Stimulated activated CD8-positive, alpha-beta memory T cell treated with anti-CD3 and anti-CD28 coated beads, Interleukin-12 subunit alpha, Interleukin-12 subunit beta, amount 100 ng/mL, for 4 hours (primary cell): Measurements from ENCODE around the gene ARHGEF1.
"Not testable (repeated sequence)": the region's sequence is repeated elsewhere in the genome, so short reads cannot be mapped to it uniquely, and the experiment has no call there.

Experiments used
- DNase-seq: peaks from one replicate; pipeline ENCODE4 v3.0.0-alpha.2; 2020; ENCODE audit warnings: low read depth

ARHGEF1 gene

GRCh38 chr19:41862445-41862986, 20.5 kb upstream of the ARHGEF1 start:
- DNase-seq: no peak

- no peak for DNase-seq
Measured at GRCh38 chr19:41863209-41863931, 19.6 kb upstream of the ARHGEF1 start.

GRCh38 chr19:41864374-41864773, 18.6 kb upstream of the ARHGEF1 start:
- DNase-seq: no peak

GRCh38 chr19:41866284-41866683, 16.7 kb upstream of the ARHGEF1 start:
- DNase-seq: no peak

- DNase-seq: no peak
Measured at GRCh38 chr19:41868120-41868988, 14.6 kb upstream of the ARHGEF1 start.

- no peak for DNase-seq
Measured at GRCh38 chr19:41868989-41869300, 14.0 kb upstream of the ARHGEF1 start.

DNA sequence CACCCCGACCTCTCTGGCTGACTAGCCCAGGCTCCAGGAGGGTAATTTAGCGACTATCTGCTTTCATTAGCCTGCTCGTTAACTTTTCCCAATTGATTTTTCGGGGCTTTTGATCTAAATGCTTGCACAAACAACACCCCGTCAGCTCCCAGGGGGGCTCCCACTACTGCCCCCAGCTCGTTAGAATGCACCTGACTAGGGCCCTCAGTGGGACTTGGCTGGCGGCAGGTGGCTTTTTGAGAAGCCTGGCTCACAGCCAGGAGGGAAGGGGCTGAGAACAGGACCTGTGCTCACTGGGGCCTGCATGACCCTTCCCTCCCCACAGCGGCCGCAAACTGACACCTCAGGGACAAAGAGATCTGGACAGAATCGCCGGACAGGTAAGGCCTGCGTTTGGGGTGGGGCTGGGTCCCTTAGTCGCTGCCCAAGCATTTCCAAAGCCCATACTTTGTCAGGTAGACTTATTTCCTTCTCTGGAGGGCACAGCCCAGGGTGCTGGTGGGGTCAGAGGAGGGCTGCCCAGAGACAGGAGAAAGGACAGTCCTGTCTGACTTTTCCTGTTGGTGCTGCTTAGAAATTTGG, 13.5 kb upstream of the ARHGEF1 start:
- DNase-seq: no peak

GRCh38 chr19:41870401-41870873, 12.5 kb upstream of the ARHGEF1 start:
- no peak for DNase-seq

- no peak for DNase-seq
Measured at GRCh38 chr19:41871573-41872383, 11.2 kb upstream of the ARHGEF1 start.

DNA sequence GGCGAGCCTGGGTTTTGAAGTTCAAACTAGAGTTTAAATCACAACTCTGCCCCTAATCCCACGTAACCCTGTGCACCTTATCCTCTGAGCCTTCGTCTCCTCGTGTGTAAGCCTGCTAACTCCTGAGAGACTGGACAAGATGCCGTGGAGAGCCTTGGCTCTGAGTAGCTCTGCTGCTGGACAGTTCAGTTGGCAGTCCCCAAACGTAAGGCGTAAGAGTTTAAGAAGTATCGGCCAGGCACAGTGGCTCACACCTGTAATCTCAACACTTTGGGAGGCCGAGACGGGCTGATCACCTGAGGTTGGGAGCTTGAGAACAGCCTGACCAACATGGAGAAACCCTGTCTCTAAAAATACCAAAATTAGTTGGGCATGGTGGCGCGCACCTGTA, 10.6 kb upstream of the ARHGEF1 start:
- DNase-seq: no peak

GRCh38 chr19:41872775-41873647, 10.0 kb upstream of the ARHGEF1 start:
- no peak for DNase-seq

- not testable (repeated sequence) for DNase-seq
Measured at GRCh38 chr19:41875973-41876372, 7.0 kb upstream of the ARHGEF1 start.

- no peak for DNase-seq
Measured at GRCh38 chr19:41876847-41877832, 5.8 kb upstream of the ARHGEF1 start, which contains the start of gene CD79A. Gene CD79A, plus strand, starts transcription at chr19:41877279. Its CDS starts 26 bp downstream, at chr19:41877305.

DNA sequence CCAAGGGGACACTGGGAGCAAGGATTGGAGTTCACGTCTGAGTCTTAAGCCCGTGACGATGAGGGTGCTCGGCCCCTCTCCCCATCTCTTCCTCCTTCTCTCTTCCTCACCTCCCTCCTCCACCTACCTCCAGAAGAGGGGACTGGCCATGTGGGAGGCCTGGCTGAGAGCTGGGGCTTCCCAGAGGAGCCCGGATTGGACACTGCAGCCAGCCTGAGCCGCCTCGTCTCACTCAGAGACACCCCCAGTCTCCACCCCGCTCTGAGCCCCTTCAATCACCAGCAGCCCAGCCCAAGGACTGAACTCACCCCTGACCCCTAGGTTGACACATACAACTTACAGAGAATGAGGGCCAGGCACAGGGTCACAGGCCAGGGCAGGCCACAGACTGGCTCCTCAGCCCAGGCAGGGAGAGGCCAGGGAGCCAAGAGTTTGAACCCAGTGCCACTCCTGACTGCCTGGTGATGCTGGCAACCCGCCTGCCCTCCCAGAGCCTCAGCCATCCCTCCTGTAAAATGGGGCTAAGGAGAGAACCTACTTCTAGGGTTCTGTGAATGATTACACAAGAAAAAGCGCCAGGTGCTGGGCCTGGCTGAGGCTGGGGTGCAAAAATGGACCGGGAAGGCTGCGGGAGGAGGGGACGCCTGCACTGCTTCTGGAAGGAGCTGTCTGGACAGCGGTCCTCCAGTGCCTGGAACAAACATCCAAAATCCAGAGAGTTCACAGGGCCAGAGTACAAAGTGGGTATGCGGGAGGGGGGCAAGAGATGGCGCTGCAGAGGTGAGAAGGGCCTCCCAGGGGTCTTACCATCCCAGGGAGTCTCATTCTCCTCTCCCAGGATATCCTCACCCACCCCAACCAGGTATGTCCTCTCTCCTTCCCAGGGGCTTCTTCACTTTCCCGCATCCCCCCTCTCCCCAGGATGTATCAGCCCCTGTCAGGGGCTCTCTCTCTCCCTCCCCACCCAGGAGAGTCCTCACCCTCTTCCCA, 4.8 kb upstream of the ARHGEF1 start:
- DNase-seq: no peak

DNA sequence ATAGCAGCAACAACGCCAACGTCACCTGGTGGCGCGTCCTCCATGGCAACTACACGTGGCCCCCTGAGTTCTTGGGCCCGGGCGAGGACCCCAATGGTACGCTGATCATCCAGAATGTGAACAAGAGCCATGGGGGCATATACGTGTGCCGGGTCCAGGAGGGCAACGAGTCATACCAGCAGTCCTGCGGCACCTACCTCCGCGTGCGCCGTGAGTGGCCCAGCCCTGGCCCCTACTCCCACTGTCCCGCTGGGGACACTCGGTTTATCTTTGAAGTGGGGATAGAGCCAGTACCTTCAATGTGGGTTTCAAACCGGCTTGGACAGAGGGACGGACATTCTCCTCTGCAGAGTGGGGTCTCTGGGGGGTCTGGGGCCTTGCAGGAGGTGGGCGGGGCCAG, 3.9 kb upstream of the ARHGEF1 start:
- no peak for DNase-seq

- DNase-seq: no peak
Measured at GRCh38 chr19:41879670-41880328, 3.2 kb upstream of the ARHGEF1 start.

DNA sequence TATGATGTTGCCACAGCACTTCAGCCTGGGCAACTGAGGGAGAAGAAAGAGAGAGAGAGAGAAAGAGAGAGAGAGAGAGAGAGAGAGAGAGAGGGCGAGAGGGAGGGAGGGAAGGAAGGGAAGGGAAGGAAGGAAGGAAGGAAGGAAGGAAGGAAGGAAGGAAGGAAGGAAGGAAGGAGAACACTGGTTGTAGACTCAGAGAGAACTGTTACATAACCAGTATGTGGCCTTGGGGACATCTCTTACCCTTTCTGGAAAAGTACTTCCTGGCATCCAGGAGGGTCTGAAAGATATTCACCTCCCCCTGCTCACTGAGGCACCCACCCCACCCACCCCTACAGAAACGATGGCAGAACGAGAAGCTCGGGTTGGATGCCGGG, 2.7 kb upstream of the ARHGEF1 start:
- no peak for DNase-seq

DNA sequence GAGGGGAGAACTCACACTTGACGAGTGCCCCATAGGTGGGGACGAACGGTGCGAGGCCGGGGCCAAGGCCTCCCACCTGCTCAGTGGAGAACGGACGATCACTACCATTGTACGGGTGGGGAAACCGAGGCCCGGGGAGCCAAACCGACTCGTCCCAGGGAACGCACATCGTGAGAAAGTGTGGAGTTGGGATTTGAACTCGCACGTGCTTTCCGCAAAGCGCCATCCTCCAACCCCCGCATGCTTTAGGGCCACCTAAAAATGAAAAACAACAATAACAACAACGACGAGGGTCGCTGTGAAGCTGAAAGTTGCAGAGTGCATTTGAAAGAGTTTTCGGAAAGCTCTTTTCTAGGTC, 458 bp downstream of the ARHGEF1 start:
- DNase-seq: no peak
